ENCODE measurements around the gene HEMGN. TPM values are rescaled to one million over a fixed set of nuclear protein-coding genes. Genes with fewer than 3 reads are reported as not detected.

The HEMGN gene
- total and polyA plus RNA-seq, 2 experiments from 2014 or later: not detected

- TF ChIP-seq ETS1 (IDR thresholded peaks at IDR 0.05) (no peak), POLR2AphosphoS5 (IDR thresholded peaks at IDR 0.05; ENCODE audit: low read depth) (no peak), NANOG (IDR thresholded peaks at IDR 0.05; ENCODE audit: borderline replicate concordance) (no peak)
Measured at GRCh38 chr9:97964901-97965300, 26.9 kb upstream of the HEMGN start (continued).

GRCh38 chr9:97963232-97963631 lies 25.3 kb upstream of the HEMGN start:
- Histone ChIP-seq H3K4me1 (ENCODE audit: insufficient read depth) (no peaks in the 10 kb centered on the region), H3K36me3 (ENCODE audit: insufficient read depth) (no peaks in the 10 kb centered on the region), H3K9me2 (ENCODE audit: insufficient read depth) (no peaks in the 10 kb centered on the region), H2AFZ (no peak overlapping the region), H4K20me1 (replicated peaks; ENCODE audit: insufficient read depth) (no peaks in the 10 kb centered on the region), H3K79me2 (replicated peaks; ENCODE audit: insufficient read depth) (no peaks in the 10 kb centered on the region), H3K4me2 (no peak overlapping the region), H3K27ac (ENCODE audit: low read depth) (no peak overlapping the region), H3F3A (replicated peaks; ENCODE audit: low read depth) (no peaks in the 10 kb centered on the region), H3K27me3 (ENCODE audit: insufficient read depth) (peaks cover 4% of the 10 kb centered on the region; the same call in 1 of the 2 replicates), H3K4me3 (no peak overlapping the region)
- peaks cover 5% of the 10 kb centered on the region; the same call in 1 of the 3 replicates for H3K4me1 Mint-ChIP-seq
- H3K27me3 Mint-ChIP-seq (ENCODE audit: insufficient read depth, low read depth, poor library complexity): peaks cover 4% of the 10 kb centered on the region
- H3K9me3 Mint-ChIP-seq: no peaks in the 10 kb centered on the region
- TF ChIP-seq ZNF331 (CRISPR knock-in tag; IDR thresholded peaks at IDR 0.05; ENCODE audit: low read depth): no peak
- TF ChIP-seq ETS1 (IDR thresholded peaks at IDR 0.05): no peak
- no peak for TF ChIP-seq CREB1 (CRISPR knock-in tag; IDR thresholded peaks at IDR 0.05; ENCODE audit: low read depth)
- TF ChIP-seq STAT1 (IDR thresholded peaks at IDR 0.05; ENCODE audit: unreplicated experiment): no peak
- no peak overlapping the region for H3K27ac Mint-ChIP-seq
- ATAC-seq: no peak
- H3K4me3 Mint-ChIP-seq: no peak overlapping the region
- no peak for DNase-seq (ENCODE audit: low spot score)
- no peaks in the 10 kb centered on the region for H3K36me3 Mint-ChIP-seq (ENCODE audit: low read depth)

- DNase-seq (ENCODE audit: low spot score): no peak
- Histone ChIP-seq H4K20me1 (replicated peaks; ENCODE audit: insufficient read depth) (no peaks in the 10 kb centered on the region), H3F3A (replicated peaks; ENCODE audit: low read depth) (no peaks in the 10 kb centered on the region), H2AFZ (no peak overlapping the region), H3K4me1 (ENCODE audit: insufficient read depth) (no peaks in the 10 kb centered on the region), H3K27ac (ENCODE audit: low read depth) (no peak overlapping the region), H3K36me3 (ENCODE audit: insufficient read depth) (no peaks in the 10 kb centered on the region), H3K4me2 (no peak overlapping the region), H3K4me3 (no peak overlapping the region), H3K27me3 (ENCODE audit: insufficient read depth) (peaks cover 4% of the 10 kb centered on the region; the same call in 1 of the 2 replicates), H3K79me2 (replicated peaks; ENCODE audit: insufficient read depth) (no peaks in the 10 kb centered on the region), H3K9me2 (ENCODE audit: insufficient read depth) (no peaks in the 10 kb centered on the region)
- Mint-ChIP-seq H3K4me1 (peaks cover 5% of the 10 kb centered on the region; the same call in 1 of the 3 replicates), H3K27ac (no peak overlapping the region), H3K27me3 (ENCODE audit: insufficient read depth, low read depth, poor library complexity) (peaks cover 4% of the 10 kb centered on the region), H3K4me3 (no peak overlapping the region), H3K36me3 (ENCODE audit: low read depth) (no peaks in the 10 kb centered on the region), H3K9me3 (no peaks in the 10 kb centered on the region)
- no peak for ATAC-seq
- no peak for TF ChIP-seq CTCF (conservative IDR thresholded peaks at IDR 0.05; ENCODE audit: low read depth in 2 of 2)
- TF ChIP-seq EZH2 (IDR thresholded peaks at IDR 0.05; ENCODE audit: low read depth, unreplicated experiment): no peak
- no peak for TF ChIP-seq STAT1 (IDR thresholded peaks at IDR 0.05; ENCODE audit: unreplicated experiment)
- no peak for TF ChIP-seq CREB1 (CRISPR knock-in tag; IDR thresholded peaks at IDR 0.05; ENCODE audit: low read depth)
- no peak for TF ChIP-seq NANOG (IDR thresholded peaks at IDR 0.05; ENCODE audit: borderline replicate concordance)
- TF ChIP-seq POLR2AphosphoS5 (IDR thresholded peaks at IDR 0.05; ENCODE audit: low read depth): no peak
- TF ChIP-seq ZNF331 (CRISPR knock-in tag; IDR thresholded peaks at IDR 0.05; ENCODE audit: low read depth): no peak
- no peak for TF ChIP-seq REST (IDR thresholded peaks at IDR 0.05; ENCODE audit: unreplicated experiment)
Measured at GRCh38 chr9:97962575-97962974, 24.6 kb upstream of the HEMGN start.
